HG02938 (cell line): Measurements from ENCODE around the gene VIPR2.
"Not testable (repeated sequence)": the region's sequence is repeated elsewhere in the genome, so short reads cannot be mapped to it uniquely, and the experiment has no call there.

Experiments used
- ATAC-seq: cut with Tn5 transposase; IDR thresholded peaks from one replicate; pipeline ENCODE4 v1.9.1; 2021; ENCODE audit warnings: mild to moderate bottlenecking, moderate library complexity; ENCODE audit not compliant: unreplicated experiment

Gene VIPR2

GRCh38 chr7:158997471-158997870, 147.2 kb downstream of the VIPR2 start:
- no peak for ATAC-seq

GRCh38 chr7:158997110-158997453, 147.6 kb downstream of the VIPR2 start:
- no peak for ATAC-seq

- ATAC-seq: no peak
Observed at GRCh38 chr7:158996214-158997109, 148.2 kb downstream of the VIPR2 start.

GRCh38 chr7:158995514-158995913, 149.2 kb downstream of the VIPR2 start:
- no peak for ATAC-seq

GRCh38 chr7:158994687-158995086, 150.0 kb downstream of the VIPR2 start:
- no peak for ATAC-seq

- no peak for ATAC-seq
Observed at GRCh38 chr7:158993591-158993990, 151.1 kb downstream of the VIPR2 start.

- ATAC-seq: no peak
Observed at GRCh38 chr7:158992759-158993158, 151.9 kb downstream of the VIPR2 start.

- no peak for ATAC-seq
Observed at GRCh38 chr7:158991824-158992621, 152.6 kb downstream of the VIPR2 start.

- ATAC-seq: no peak
Observed at GRCh38 chr7:158988996-158989395, 155.7 kb downstream of the VIPR2 start.

- ATAC-seq: no peak
Observed at GRCh38 chr7:158988302-158988862, 156.3 kb downstream of the VIPR2 start.

- no peak for ATAC-seq
Observed at GRCh38 chr7:158987691-158988090, 157.0 kb downstream of the VIPR2 start.

- ATAC-seq: no peak
Observed at GRCh38 chr7:158985583-158985982, 159.1 kb downstream of the VIPR2 start.

GRCh38 chr7:158984007-158984406, 160.7 kb downstream of the VIPR2 start:
- ATAC-seq: not testable (repeated sequence)

GRCh38 chr7:158982080-158982479, 162.6 kb downstream of the VIPR2 start:
- not testable (repeated sequence) for ATAC-seq

GRCh38 chr7:158979635-158980351, 164.9 kb downstream of the VIPR2 start:
- ATAC-seq: no peak

GRCh38 chr7:158979023-158979529, 165.6 kb downstream of the VIPR2 start:
- no peak for ATAC-seq
